ENCODE results near the gene ARCN1.

DNA sequence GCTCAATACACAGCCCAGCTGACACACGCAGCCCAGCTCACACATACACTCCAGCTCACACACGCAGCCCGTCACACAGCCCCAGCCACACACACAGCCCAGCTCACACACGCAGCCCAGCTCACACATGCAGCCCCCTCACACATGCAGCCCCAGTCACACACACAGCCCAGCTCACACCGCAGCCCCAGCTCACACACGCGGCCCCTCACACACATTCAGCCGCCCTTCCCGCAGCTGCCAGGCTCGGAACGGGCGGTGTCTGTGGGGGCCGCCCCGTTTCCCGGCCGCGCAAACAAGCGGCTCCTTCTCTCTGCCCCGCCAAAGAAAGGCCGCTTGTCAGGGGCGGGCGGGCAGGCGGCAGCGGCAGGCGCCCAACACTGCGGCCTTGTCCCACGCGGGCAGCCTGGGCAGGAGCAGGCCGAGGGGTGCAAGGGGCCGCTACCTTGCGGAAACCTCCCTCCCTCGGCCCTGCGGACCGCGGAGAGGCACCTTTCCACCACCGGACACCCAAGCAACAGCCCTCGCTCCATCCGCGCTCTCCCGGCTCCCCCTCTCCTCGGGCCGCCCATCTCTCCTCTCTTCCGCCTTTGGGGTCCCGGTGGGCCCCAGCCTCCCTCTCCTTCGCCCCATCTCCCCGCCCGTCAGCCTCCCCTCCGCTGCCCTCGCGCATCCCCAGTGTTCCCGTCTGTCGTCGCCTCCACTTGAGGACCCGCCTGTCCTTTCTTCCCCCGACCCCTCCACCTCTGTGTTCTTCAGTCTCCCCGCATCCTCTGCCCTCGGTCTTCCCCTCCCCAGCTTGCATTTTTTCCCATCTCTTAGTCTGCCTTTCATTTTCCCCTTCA lies 37.4 kb downstream of the ARCN1 start:
- TF ChIP-seq, protein P1, sequence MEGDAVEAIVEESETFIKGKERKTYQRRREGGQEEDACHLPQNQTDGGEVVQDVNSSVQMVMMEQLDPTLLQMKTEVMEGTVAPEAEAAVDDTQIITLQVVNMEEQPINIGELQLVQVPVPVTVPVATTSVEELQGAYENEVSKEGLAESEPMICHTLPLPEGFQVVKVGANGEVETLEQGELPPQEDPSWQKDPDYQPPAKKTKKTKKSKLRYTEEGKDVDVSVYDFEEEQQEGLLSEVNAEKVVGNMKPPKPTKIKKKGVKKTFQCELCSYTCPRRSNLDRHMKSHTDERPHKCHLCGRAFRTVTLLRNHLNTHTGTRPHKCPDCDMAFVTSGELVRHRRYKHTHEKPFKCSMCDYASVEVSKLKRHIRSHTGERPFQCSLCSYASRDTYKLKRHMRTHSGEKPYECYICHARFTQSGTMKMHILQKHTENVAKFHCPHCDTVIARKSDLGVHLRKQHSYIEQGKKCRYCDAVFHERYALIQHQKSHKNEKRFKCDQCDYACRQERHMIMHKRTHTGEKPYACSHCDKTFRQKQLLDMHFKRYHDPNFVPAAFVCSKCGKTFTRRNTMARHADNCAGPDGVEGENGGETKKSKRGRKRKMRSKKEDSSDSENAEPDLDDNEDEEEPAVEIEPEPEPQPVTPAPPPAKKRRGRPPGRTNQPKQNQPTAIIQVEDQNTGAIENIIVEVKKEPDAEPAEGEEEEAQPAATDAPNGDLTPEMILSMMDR (IDR thresholded peaks at IDR 0.05; ENCODE audit: extremely low read depth in 1 of 2, insufficient read depth in 1 of 2, low read depth in 1 of 2, low read length in 2 of 2) = no peak
- no peak for TF ChIP-seq JUN (IDR thresholded peaks at IDR 0.05; ENCODE audit: borderline replicate concordance, insufficient read depth, insufficient read length, low read depth)
- TF ChIP-seq POLR2A (IDR thresholded peaks at IDR 0.05; ENCODE audit: low read depth, low read length) = no peak

Measured in endothelial cell of umbilical vein (primary cell).